B cell (primary cell): ENCODE data around the gene ACAD8. TPM values are rescaled to one million over a fixed set of nuclear protein-coding genes. Genes with fewer than 3 reads are reported as not detected.

Experiments used
- ATAC-seq: fragments of 200-7000 bp; cut with Tn5 transposase; one replicate; pipeline ENCODE4 v1.10.0; 2021; ENCODE audit warnings: low read depth, mild to moderate bottlenecking, moderate number of reproducible peaks, moderate library complexity
- CTCF ChIA-PET: fragments of 350-600 bp; sonication (Branson Sonifier 250); formaldehyde crosslinking; loops from one replicate; lab custom pipeline; 2021; ENCODE audit warnings: antibody characterized with exemption, inconsistent platforms; lab: Charles Lee
- POLR2A ChIA-PET: fragments of 350-600 bp; sonication (Branson Sonifier 250); formaldehyde crosslinking; loops from one replicate; lab custom pipeline; 2021; ENCODE audit warnings: antibody characterized with exemption; lab: Charles Lee
- DNase-seq: peaks from one replicate; pipeline ENCODE4 v3.0.0; 2013
- H2AFZ ChIP-seq: 2 replicates; pipeline ENCODE4 v1.6.1; 2012; ENCODE audit warnings: mild to moderate bottlenecking, low read depth, low read length; ENCODE audit not compliant: insufficient read depth, poor library complexity, severe bottlenecking
- H3K27ac ChIP-seq, 2 donors: 1 replicate in 1 of 2; 2 replicates in 1 of 2; pipeline ENCODE4 v1.5.1; 2012 to 2013; ENCODE audit warnings: low read length in 2 of 2, mild to moderate bottlenecking in 2 of 2, moderate library complexity in 1 of 2
- H3K27me3 ChIP-seq, 4 experiments: fragments of 200-600 bp in 1 of 4; sonication (generic) in 1 of 4; replicated peaks in 1 of 4; 1 replicate in 2 of 4; 2 replicates in 2 of 4; pipeline versions ENCODE4 v1.6.1 to v1.7.0; 2013 to 2016; ENCODE audit warnings: low read length in 3 of 4, mild to moderate bottlenecking in 2 of 4, mixed read lengths in 1 of 4, moderate library complexity in 1 of 4; ENCODE audit not compliant: insufficient read depth in 4 of 4, control insufficient read depth in 3 of 4; ENCODE audit errors: control extremely low read depth in 1 of 4
- H3K36me3 ChIP-seq, 2 experiments: replicated peaks in 1 of 2; 1 replicate in 1 of 2; 2 replicates in 1 of 2; pipeline versions ENCODE4 v1.6.1 to v1.7.1; 2013; ENCODE audit warnings: low read length in 1 of 2; ENCODE audit not compliant: insufficient read depth in 2 of 2, control insufficient read depth in 1 of 2; ENCODE audit errors: control extremely low read depth in 1 of 2, extremely low read depth in 1 of 2
- H3K4me1 ChIP-seq, 2 donors: fragments of 200-600 bp in 1 of 2; sonication (generic) in 1 of 2; 1 replicate in 1 of 2; 2 replicates in 1 of 2; pipeline versions ENCODE4 v1.5.1 to v1.6.1; 2013 to 2017; ENCODE audit warnings: low read length in 2 of 2; ENCODE audit not compliant: control insufficient read depth in 2 of 2, insufficient read depth in 2 of 2
- H3K4me2 ChIP-seq: replicated peaks from 2 replicates; pipeline ENCODE3; 2012; ENCODE audit warnings: mild to moderate bottlenecking, low read depth, low read length; ENCODE audit not compliant: poor library complexity, severe bottlenecking
- H3K4me3 ChIP-seq, 5 experiments: fragments of 200-600 bp in 1 of 5; sonication (generic) in 1 of 5; 1 replicate in 3 of 5; 2 replicates in 2 of 5; pipeline versions ENCODE4 v1.5.1 to v1.7.0; 2011 to 2016; ENCODE audit warnings: low read length in 4 of 5, mild to moderate bottlenecking in 4 of 5, low read depth in 2 of 5, control low read depth in 1 of 5, moderate library complexity in 1 of 5; ENCODE audit not compliant: insufficient read depth in 1 of 5; ENCODE audit errors: control extremely low read depth in 1 of 5, extremely low read depth in 1 of 5
- H3K79me2 ChIP-seq: fragments of 200-600 bp; sonication (generic); one replicate; pipeline ENCODE4 v1.6.0; 2016; ENCODE audit warnings: low read length; ENCODE audit not compliant: control insufficient read depth, insufficient read depth
- H3K9ac ChIP-seq: fragments of 200-600 bp; sonication (generic); 2 replicates; pipeline ENCODE4 v1.6.1; 2017; ENCODE audit warnings: mild to moderate bottlenecking, low read length, moderate library complexity
- H3K9me3 ChIP-seq, 3 donors: one replicate each; pipeline versions ENCODE4 v1.6.1 to v1.7.1; 2013; ENCODE audit warnings: low read length in 2 of 3; ENCODE audit not compliant: control insufficient read depth in 2 of 3, insufficient read depth in 1 of 3; ENCODE audit errors: control extremely low read depth in 1 of 3
- H4K20me1 ChIP-seq: 2 replicates; pipeline ENCODE4 v1.6.0; 2012; ENCODE audit warnings: mild to moderate bottlenecking, low read length; ENCODE audit not compliant: insufficient read depth, control insufficient read depth, poor library complexity, severe bottlenecking
- H3K27ac Mint-ChIP-seq: one replicate; pipeline ENCODE4 v1.8.0; 2021; ENCODE audit warnings: mixed read lengths
- H3K27me3 Mint-ChIP-seq: one replicate; pipeline ENCODE4 v1.8.0; 2021; ENCODE audit warnings: mixed read lengths
- H3K4me1 Mint-ChIP-seq: one replicate; pipeline ENCODE4 v1.8.0; 2021; ENCODE audit warnings: mixed read lengths
- H3K4me3 Mint-ChIP-seq: one replicate; pipeline ENCODE4 v1.8.0; 2021; ENCODE audit warnings: mixed read lengths
- H3K9me3 Mint-ChIP-seq: one replicate; pipeline ENCODE4 v1.8.0; 2022; ENCODE audit warnings: mixed read lengths; ENCODE audit not compliant: insufficient read depth
- CTCF ChIP-seq: fragments of 200-600 bp; IDR thresholded peaks from one replicate; pipeline ENCODE4 v1.8.0; 2022; ENCODE audit warnings: antibody characterized with exemption, mild to moderate bottlenecking
- EZH2 ChIP-seq: IDR thresholded peaks from 2 replicates; pipeline ENCODE4 v1.6.1; 2012; ENCODE audit warnings: borderline replicate concordance, low read depth, mild to moderate bottlenecking, moderate library complexity, low read length; ENCODE audit not compliant: insufficient read depth, poor library complexity, severe bottlenecking
- WGBS: methylation state at CpG from one replicate; pipeline ENCODE4 v1.1.5; 2013; ENCODE audit warnings: missing lambda C conversion rate; ENCODE audit not compliant: insufficient coverage; 5-methylcytosine and 5-hydroxymethylcytosine counted together
- intact Hi-C: fragments of 100-400 bp; cut with micrococcal nuclease; formaldehyde crosslinking; loops from one replicate; pipeline ENCODE4 v1.10.0; 2022
- polyA plus RNA-seq: library from polyadenylated mRNA; depleted of rRNA; stranded (reverse); fragments of >200 nt; gene quantifications from 2 replicates; pipeline ENCODE4 v1.2.3, GENCODE V29; 2012
- total RNA-seq, 2 donors: library from RNA; stranded (reverse); fragments of 120-200 nt in 1 of 2; gene quantifications; 1 replicate in 1 of 2; 2 replicates in 1 of 2; pipeline versions ENCODE4 v1.2.3 to v1.2.4, GENCODE V29; 2013 to 2022

ACAD8 gene
- total and polyA plus RNA-seq, 2 donors (not counting 1 experiment from before 2014, with no cell fraction given): 26.5 to 33.6 TPM

GRCh38 chr11:134240592-134240991 lies 12.8 kb upstream of the ACAD8 start:
- intact Hi-C loops: no loop called here
- no CpG with 5 or more reads among the region's 6 CpGs for WGBS
- ATAC-seq: no peak
- Mint-ChIP-seq H3K27ac (no peak overlapping the region), H3K27me3 (no peaks in the 10 kb centered on the region), H3K4me1 (no peaks in the 10 kb centered on the region), H3K9me3 (no peaks in the 10 kb centered on the region), H3K4me3 (no peak overlapping the region)
- POLR2A ChIA-PET: no interaction called here
- Histone ChIP-seq H4K20me1 (no peaks in the 10 kb centered on the region), H3K79me2 (no peaks in the 10 kb centered on the region), H3K9ac (no peak overlapping the region), H3K27ac (no peak overlapping the region), H3K4me3 (no peak overlapping the region), H3K27me3 (no peaks in the 10 kb centered on the region), H3K4me2 (no peak overlapping the region), H2AFZ (no peak overlapping the region), H3K9me3 (peaks cover 0 to 3% (median 0%) of the 10 kb centered on the region in 3 donors), H3K4me1 (no peaks in the 10 kb centered on the region), H3K36me3 (peaks cover 0 to 5% of the 10 kb centered on the region in 2 experiments)
- no peak for TF ChIP-seq EZH2
- TF ChIP-seq CTCF: no peak
- CTCF ChIA-PET: interaction anchor here (1.1 to 8.1 kb wide), 3 partner anchors 12 to 32 kb away, joined by 3 to 131 read pairs (median 5); no protein-coding TSS in a partner anchor
- no peak for DNase-seq

DNA sequence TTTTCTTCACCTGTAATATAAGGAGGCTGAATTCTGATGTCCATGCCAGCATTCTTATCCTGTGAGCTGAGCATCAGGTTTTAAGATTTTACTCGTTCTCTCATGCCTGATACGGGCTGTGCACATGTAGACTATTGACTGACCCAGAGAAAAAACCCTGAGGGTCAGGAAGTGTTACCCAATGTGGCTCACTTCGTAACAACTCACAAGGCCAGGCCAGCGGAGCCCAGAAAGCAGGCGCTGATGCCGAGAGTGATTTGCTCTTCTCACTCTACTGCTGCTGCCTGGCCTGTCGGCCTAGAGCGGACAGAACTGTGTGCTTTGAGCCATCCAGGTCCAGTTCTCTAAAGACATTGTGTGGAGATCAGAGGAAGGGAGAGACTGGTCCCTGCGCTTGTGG lies 11.0 kb upstream of the ACAD8 start:
- H3K4me3 Mint-ChIP-seq: no peak overlapping the region
- Histone ChIP-seq H3K9ac (no peak overlapping the region), H3K79me2 (no peaks in the 10 kb centered on the region), H3K4me3 (no peak overlapping the region), H3K4me2 (no peak overlapping the region), H3K9me3 (peaks cover 0 to 3% (median 0%) of the 10 kb centered on the region in 3 donors), H3K36me3 (peaks cover 0 to 19% of the 10 kb centered on the region in 2 experiments), H3K27me3 (no peaks in the 10 kb centered on the region), H3K27ac (no peak overlapping the region), H4K20me1 (no peaks in the 10 kb centered on the region), H3K4me1 (no peaks in the 10 kb centered on the region), H2AFZ (no peak overlapping the region)
- H3K27ac Mint-ChIP-seq: no peak overlapping the region
- 100% methylated on average over 4 of the region's 9 CpGs for WGBS
- ATAC-seq (no peak), DNase-seq (no peak)
- TF ChIP-seq CTCF: no peak
- no peak for TF ChIP-seq EZH2
- POLR2A ChIA-PET: no interaction called here
- CTCF ChIA-PET: interaction anchor here (8.1 kb wide), 1 partner anchor 34 kb away, joined by 131 read pairs; no protein-coding TSS in a partner anchor
- H3K27me3 Mint-ChIP-seq: no peaks in the 10 kb centered on the region
- H3K4me1 Mint-ChIP-seq: no peaks in the 10 kb centered on the region
- intact Hi-C loops: no loop called here
- no peaks in the 10 kb centered on the region for H3K9me3 Mint-ChIP-seq
